DMS79 treated with DMSO at 0.1 percent for 48 hours (cell line): ENCODE results near the gene KCNAB1.
"Not testable (repeated sequence)": the region's sequence is repeated elsewhere in the genome, so short reads cannot be mapped to it uniquely, and the experiment has no call there.

Experiments used
- DNase-seq: peaks from one replicate; lab custom pipeline; 2025; lab: John Stamatoyannopoulos, UW

Gene KCNAB1

GRCh38 chr3:156218353-156218744, 98.0 kb downstream of the KCNAB1 start:
- DNase-seq = peak; percentile 97

GRCh38 chr3:156222381-156222780, 102.0 kb downstream of the KCNAB1 start:
- not testable (repeated sequence) for DNase-seq

DNA sequence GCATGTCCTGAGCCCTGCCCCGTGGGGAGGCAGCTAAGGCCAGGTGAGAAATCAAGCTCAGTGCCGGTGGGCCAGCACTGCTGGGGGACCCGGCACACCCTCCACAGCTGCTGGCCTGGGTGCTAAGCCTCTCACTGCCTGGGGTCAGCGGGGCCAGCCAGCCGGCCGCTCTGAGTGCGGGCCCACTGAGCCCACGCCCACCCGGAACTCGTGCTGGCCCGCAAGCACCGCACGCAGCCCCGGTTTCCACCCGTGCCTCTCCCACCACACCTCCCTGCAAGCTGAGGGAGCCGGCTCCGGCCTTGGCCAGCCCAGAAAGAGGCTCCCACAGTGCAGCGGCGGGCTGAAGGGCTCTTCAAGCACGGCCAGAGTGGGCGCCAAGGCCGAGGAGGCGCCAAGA, 103.7 kb downstream of the KCNAB1 start:
- DNase-seq = not testable (repeated sequence)

- DNase-seq = no peak
Measured at GRCh38 chr3:156226676-156227420, 106.5 kb downstream of the KCNAB1 start.

GRCh38 chr3:156227704-156228103, 107.3 kb downstream of the KCNAB1 start:
- DNase-seq = no peak

GRCh38 chr3:156230278-156230900, 110.0 kb downstream of the KCNAB1 start:
- no peak for DNase-seq

- not testable (repeated sequence) for DNase-seq
Measured at GRCh38 chr3:156231221-156231620, 110.8 kb downstream of the KCNAB1 start.

DNA sequence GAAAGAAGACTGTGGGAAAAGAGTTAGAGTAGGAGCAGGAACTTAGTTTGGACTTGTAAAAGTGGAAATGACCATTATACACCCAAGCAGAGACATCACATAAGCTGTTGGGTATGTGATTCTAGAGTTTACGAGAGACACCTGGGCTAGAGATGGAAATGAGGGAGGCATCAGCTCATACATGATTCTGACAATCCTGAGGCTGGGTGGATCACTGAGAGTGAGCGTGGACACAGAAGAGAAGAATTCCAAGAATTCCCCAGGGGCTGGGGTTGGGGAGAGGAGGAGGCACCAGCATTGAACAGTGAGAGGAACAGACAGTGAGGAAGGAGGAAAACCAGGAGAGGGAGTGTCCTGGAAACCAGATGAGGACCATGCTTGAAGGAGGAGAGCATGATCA, 113.5 kb downstream of the KCNAB1 start:
- no peak for DNase-seq

GRCh38 chr3:156236556-156237260, 116.3 kb downstream of the KCNAB1 start:
- DNase-seq = peak; percentile 24

- DNase-seq = no peak
Measured at GRCh38 chr3:156240642-156241041, 120.3 kb downstream of the KCNAB1 start.

- no peak for DNase-seq
Measured at GRCh38 chr3:156246961-156247725, 126.8 kb downstream of the KCNAB1 start.

GRCh38 chr3:156250550-156250949, 130.2 kb downstream of the KCNAB1 start:
- DNase-seq = no peak

DNA sequence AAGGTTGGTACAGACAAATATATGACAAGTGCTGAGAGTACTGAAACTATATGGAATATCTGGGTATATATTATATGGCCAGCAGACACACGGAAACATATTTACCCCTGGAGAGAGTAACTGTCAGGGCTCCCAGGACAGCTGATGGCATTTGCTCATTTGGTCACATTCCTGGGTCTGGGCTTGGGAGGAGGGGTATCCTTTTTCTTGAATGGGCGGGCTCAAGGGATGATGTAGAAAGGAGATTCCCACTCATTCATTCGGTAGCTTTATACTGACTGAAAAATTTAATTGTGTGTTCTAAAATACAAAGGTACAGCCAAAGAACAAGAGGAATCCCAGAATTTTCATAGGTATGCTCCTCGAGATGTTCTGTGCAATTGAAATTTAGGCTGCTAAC, 131.0 kb downstream of the KCNAB1 start:
- DNase-seq = no peak

- DNase-seq = no peak
Measured at GRCh38 chr3:156252656-156253055, 132.3 kb downstream of the KCNAB1 start.

GRCh38 chr3:156253150-156253549, 132.8 kb downstream of the KCNAB1 start:
- DNase-seq = no peak

DNA sequence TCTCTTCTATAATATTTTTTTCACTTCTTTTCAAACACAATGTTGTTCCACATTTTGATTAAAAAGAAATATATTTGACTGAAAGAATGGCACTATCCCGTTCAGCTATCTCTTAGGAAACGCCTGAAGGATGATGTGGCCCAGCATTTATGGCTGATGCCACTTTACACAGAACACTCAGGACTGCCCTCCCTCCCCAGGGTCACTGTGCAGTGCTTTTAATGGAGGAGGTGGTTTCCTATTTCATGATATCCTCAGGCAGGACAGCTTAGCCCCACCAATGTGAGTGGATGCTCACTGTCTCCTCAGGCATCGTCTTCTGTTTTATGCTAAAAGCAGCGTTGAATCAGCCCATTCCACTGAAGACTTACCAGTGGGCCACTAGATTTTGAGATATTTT, 135.9 kb downstream of the KCNAB1 start:
- DNase-seq = no peak

DNA sequence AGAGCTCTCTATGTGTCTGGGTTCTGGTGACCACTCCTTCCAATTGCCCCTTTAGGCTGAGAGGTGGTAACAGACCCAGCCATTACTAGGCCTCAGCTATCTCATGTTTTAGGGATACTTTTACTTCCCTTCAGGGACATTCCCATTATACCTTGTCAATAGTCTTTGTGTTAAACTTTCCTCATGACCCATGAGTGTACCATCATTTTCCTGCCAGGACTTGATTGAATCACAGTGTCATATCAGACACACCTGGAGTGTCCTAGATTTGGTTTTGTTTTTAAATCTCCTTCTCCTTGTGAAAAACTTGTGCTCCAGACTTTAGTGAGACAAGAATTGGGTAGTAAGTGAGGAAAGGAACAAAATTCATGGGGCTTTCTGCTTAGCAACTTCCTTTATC, 136.6 kb downstream of the KCNAB1 start:
- no peak for DNase-seq

GRCh38 chr3:156258301-156258700, 137.9 kb downstream of the KCNAB1 start:
- DNase-seq = no peak

DNA sequence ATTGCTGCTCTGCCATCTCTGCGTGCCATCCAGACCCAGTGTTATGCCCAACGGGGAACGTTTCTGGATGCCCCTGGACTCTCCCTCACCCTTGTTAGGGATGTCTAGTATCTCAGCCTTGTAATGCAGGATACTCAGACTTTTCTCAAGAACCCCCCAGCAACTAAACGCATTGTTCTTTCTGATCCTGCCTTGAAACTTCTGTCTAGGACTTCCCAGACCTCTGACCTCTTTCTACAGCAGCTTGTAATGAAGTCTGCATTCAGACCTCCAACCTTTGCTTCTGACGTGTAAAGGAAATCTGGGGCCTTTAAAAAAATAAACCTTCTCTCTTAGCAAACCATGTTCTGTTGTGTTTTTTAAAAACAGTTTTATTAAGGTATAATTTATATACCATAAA, 139.5 kb downstream of the KCNAB1 start:
- DNase-seq = no peak

DNA sequence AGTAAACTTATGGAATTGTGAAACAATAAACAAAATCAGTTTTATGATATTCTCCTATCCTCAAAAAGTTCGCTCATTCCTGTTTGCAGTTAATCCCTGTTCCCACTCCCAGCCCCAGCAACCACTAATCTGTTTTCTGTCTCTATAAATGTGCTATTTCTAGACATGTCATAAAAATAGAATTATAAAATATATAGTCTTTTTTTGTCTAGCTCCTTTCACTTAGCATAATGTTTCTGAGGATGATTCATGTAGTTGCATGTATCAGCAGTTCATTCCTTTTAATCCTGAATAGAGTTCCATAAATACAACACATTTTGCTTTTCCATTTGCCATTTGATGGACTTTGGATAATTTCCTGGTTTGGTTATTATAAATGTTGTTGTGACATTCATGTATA, 140.0 kb downstream of the KCNAB1 start:
- DNase-seq = no peak

DNA sequence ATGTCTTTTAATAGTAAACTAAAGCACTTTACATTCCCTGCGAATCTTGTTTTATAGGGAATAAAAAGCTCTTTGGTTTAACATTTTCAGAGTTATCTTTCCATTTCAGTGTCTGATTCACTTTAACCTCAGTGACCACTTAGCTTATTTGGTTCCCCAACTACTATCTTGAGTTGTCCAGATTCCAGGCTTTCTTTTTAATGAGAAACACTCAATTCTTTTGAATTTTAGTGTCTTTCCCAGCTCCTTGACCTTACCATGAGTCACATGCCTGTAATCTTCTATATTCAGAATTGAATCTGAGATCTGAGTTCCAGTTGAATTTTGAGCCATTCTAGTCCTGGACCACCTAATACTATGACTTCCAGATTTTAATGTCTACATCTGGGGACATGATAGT, 144.4 kb downstream of the KCNAB1 start:
- DNase-seq = no peak

GRCh38 chr3:156271508-156271907, 151.1 kb downstream of the KCNAB1 start:
- DNase-seq = no peak
